Ramos (cell line): ENCODE measurements around the gene EFNA1.
"Not testable (repeated sequence)": the region's sequence is repeated elsewhere in the genome, so short reads cannot be mapped to it uniquely, and the experiment has no call there.

Source experiments
- in situ Hi-C: fragments of 300-500 bp; cut with MboI; formaldehyde crosslinking; loops from one replicate; pipeline ENCODE4 v1.14.3; 2022; ENCODE audit warnings: low sequenced_read_pairs; ENCODE audit not compliant: unreplicated experiment

The EFNA1 gene

GRCh38 chr1:155091071-155092051, 36.3 kb upstream of the EFNA1 start:
- in situ Hi-C loops: loop anchor here (5.0 kb wide), 1 partner anchor 76 kb away; no protein-coding TSS in a partner anchor

DNA sequence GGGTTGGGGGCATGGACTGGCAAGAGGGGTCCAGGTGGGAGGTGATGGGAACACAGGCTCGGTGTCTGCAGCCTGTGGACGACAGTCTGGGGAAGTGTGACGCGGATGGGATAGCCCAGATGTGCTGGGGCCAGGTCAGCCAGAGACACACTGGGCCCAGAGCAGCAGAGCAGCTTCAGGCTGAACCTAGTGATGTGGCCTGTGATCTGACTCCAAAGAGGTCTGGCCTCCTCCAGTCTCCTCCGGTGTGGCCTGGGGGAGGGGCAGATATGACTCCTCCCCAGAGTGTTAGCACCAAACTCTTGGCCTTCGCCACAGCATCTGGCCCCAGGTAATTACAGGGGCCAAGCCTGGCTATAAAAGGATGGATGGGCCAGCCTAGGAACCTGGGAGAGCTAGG, 35.5 kb upstream of the EFNA1 start:
- in situ Hi-C loops: loop anchor here (5.0 kb wide), 1 partner anchor 75 kb away; no protein-coding TSS in a partner anchor

DNA sequence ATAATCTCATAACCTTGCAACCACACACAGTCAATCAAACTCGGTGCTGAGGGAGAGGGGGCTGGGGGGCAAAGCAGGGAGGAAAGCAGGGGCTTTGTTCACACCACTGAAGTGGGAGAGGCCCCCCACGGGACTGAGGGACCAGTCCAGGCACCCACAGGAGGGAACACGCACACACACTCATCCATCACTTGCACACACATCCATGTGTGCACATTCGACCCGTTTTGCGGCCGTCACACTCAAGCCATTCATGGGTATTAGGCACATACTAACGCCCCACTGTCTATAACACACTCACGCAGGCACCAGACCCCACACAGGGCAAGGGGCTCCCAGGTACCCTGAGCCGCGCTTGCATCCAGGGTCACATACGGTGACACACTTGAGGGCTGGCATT, 35.0 kb upstream of the EFNA1 start:
- in situ Hi-C loops: loop anchor here (5.0 kb wide), 1 partner anchor 75 kb away; no protein-coding TSS in a partner anchor

DNA sequence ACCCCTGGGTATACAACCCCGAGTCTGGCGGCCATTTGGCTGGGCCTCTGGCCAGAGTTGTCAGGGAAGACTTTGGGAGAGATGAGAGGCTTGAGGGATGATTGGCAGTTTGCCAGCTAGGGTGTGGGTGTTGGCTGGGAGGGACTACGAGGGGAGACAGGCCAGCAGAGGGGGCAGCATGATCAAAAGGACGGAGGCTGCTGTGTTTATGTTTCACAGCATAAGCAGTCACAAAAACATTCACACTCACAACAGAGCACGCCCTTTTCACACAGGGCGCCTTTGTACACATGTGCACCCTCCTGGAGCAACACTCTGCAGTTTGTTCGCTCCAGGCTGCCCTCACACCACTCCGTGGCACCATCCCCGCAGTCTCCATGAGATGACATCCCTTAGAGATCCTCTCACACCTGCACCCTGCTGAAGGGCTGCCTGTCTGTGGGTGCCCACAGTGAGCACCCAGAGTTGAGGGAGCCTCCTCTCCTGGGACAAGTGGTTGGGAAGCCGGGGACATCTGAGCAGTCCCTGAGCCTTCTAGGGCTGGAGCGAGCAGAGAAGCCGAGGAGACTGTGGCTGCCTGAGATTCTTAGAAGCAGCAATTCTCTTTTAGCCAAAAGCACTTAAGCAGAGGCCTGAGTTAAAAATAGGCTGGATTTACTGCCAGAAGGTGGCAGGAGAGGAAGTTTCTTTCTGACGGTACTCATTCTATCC, 33.6 kb upstream of the EFNA1 start:
- in situ Hi-C loops: loop anchor here (5.0 kb wide), 1 partner anchor 73 kb away; no protein-coding TSS in a partner anchor

- in situ Hi-C loops: loop anchor here (5.0 kb wide), 1 partner anchor 73 kb away; no protein-coding TSS in a partner anchor
Observed at GRCh38 chr1:155094622-155094948, 33.1 kb upstream of the EFNA1 start.

DNA sequence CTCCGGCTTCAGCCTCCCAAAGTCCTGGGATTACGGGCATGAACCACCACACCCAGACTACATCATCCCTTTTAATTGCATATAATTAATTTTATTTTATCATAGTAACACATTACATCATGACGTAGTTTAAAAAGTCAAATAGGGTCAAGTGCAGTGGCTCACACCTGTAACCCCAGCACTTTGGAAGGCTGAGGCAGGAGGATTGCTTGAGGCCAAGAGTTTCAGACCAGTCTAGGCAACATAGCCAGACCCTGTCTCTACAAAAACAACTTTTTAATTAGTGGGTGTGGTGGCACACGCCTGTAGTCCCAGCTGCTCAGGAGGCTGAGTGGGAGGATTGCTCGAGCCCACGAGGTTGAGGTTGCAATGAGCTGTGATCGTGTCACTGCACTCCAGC, 28.3 kb upstream of the EFNA1 start:
- in situ Hi-C loops: no loop called here

DNA sequence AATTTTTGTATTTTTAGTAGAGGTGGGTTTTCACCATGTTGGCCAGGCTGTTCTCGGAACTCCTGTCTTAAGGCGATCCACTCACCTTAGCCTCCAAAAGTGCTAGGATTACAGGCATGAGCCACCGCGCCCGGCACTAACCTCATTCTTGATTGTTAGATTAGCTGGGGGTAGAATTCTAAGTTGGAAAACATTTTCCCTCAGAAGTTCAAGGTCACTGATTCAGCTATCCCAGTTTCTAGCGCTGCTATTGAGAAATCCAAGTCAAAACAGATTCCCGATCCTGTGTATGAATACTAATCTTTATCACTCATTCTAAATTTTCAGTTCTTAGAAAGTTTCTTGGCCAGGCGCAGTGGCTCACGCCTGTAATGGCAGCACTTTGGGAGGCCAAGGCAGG, 24.4 kb upstream of the EFNA1 start:
- in situ Hi-C loops: no loop called here

GRCh38 chr1:155104605-155105534, 22.8 kb upstream of the EFNA1 start:
- in situ Hi-C loops: no loop called here

DNA sequence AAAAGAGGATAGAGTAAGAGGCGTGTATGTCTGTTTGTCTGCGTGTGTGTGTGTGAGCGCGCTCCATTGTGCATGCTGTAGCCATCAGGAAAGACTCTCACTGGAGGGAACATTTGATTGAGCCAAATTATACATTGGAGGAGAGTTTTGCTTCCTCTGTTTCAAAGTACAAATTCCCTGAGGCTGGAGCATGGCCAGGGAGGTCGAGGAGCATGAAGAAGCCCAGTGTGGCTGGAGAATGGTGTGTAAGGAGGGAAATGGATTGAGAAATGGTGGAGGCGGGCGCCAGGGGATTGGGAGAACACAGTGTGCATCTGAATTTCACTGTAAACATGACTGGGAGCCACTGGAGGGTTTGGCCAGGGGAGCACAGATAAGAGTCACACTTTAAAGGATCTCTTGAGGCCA, 22.1 kb upstream of the EFNA1 start:
- in situ Hi-C loops: no loop called here

GRCh38 chr1:155106862-155107261, 20.8 kb upstream of the EFNA1 start:
- in situ Hi-C loops: no loop called here

GRCh38 chr1:155107309-155108264, 20.1 kb upstream of the EFNA1 start:
- in situ Hi-C loops: no loop called here

DNA sequence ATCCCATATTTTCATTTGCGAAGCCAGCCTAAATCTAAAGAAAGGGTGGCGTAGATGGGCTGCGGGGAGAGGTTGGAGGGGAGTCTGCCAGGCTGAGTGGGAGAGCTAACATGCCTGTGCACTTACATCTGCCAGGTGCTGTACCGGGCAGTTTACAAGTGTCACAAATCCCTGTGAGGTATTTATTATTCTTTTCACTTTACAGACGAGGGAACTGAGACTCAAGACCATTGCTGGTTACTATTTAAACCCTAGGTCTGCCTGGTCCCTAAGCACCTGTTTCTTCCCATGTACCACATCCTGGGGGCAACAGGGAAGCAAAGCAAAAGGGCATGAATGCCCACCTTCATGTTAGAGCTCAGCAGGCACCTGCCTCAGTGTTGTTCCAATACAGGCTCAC, 19.4 kb upstream of the EFNA1 start:
- in situ Hi-C loops: no loop called here

- in situ Hi-C loops: no loop called here
Observed at GRCh38 chr1:155110381-155110780, 17.3 kb upstream of the EFNA1 start.

DNA sequence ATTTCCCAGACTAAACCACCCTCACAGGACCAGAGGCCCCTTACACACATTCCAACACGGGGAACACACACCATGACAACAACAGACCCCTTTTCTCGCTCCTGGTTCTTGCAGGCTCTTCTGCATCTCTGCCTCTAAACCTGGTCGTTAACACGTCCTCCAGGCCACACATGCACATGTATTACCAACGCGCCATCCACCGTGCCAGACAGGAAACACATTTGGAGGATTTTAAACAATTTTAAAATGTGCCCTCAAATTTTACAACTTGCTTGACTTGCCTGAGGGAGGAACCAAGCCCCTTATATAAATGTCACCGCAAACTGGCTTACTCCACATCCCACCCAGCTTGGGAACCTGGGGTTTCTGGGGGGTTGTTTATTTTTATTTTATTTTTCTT, 16.9 kb upstream of the EFNA1 start:
- in situ Hi-C loops: no loop called here

DNA sequence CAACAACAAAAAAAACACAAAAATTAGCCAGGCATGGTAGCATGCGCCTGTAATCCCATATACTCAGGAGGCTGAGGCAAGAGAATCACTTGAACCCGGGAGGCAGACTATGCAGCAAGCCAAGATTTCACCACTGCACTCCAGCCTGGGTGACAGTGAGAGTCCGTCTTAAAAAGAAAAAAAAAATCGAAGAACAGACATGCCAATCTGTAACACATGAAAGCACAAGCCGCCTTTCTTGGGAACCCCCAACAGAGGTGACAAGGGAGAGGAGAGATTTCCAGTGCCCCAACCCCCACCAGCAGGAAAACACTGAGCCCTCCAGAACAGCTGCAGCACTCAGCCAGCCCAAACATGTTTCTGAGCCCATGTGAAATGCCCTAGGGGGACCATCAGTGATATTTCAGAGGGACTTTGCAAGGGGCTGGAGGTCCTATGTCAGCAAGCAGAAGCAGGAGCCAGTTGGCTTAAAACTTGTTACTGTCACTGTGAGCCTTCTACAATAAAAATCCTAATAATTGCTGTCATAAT, 14.2 kb upstream of the EFNA1 start:
- in situ Hi-C loops: no loop called here

GRCh38 chr1:155116113-155116764, 11.4 kb upstream of the EFNA1 start:
- in situ Hi-C loops: no loop called here

GRCh38 chr1:155117610-155118009, 10.1 kb upstream of the EFNA1 start:
- in situ Hi-C loops: no loop called here

DNA sequence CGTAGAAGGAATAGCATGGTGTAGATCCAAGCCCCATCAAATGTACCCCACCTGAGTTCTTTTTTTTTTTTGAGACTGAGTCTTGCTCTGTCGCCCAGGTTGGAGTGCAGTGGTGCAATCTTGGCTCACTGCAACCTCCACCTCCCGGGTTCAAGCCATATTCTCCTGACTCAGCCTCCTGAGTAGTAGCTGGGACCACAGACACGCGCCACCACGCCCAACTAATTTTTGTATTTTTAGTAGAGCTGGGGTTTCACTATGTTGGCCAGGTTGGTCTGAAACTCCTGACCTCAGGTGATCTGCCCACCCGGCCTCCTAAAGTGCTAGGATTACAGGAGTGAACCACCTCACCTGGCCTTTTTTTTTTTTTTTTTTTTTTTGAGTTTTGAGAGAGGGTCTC, 9.6 kb upstream of the EFNA1 start:
- in situ Hi-C loops: not testable (repeated sequence)
